HL-60 (cell line): ENCODE measurements around the gene CADM1.

Experiments used
- DNase-seq, 2 experiments: peaks; one replicate each; pipeline ENCODE4 v3.0.0-alpha.2; 2010 to 2020; ENCODE audit warnings: low read depth in 1 of 2, low spot score in 1 of 2
- H3K27ac ChIP-seq: fragments of 250-450 bp; sonication (Bioruptor Pico); replicated peaks from 2 replicates; pipeline ENCODE4 v1.5.1; 2020; ENCODE audit warnings: mild to moderate bottlenecking, moderate library complexity
- H3K27me3 ChIP-seq: fragments of 250-450 bp; sonication (Bioruptor Pico); 2 replicates; pipeline ENCODE4 v1.5.1; 2021; ENCODE audit warnings: mild to moderate bottlenecking, moderate library complexity; ENCODE audit not compliant: insufficient read depth, poor library complexity, severe bottlenecking
- H3K4me3 ChIP-seq: replicated peaks from 2 replicates; pipeline ENCODE4 v1.5.1; 2011; ENCODE audit warnings: mild to moderate bottlenecking, control low read depth, low read length; ENCODE audit not compliant: insufficient read depth
- GABPA ChIP-seq: IDR thresholded peaks from 2 replicates; pipeline ENCODE4 v1.6.1; 2012; ENCODE audit warnings: low read depth
- POLR2AphosphoS5 ChIP-seq: IDR thresholded peaks from 2 replicates; pipeline ENCODE4 v1.6.1; 2012; ENCODE audit warnings: low read depth
- REST ChIP-seq: IDR thresholded peaks from 2 replicates; pipeline ENCODE4 v1.6.1; 2012; ENCODE audit warnings: low read depth; ENCODE audit not compliant: insufficient replicate concordance
- SPI1 ChIP-seq: IDR thresholded peaks from 2 replicates; pipeline ENCODE4 v1.6.1; 2012; ENCODE audit warnings: low read depth, mild to moderate bottlenecking, borderline replicate concordance
- TF ChIP-seq, protein P1 (sequence below): IDR thresholded peaks from one replicate; pipeline ENCODE4 v1.5.1; 2011; ENCODE audit warnings: low read length, control low read depth, inconsistent platforms; ENCODE audit not compliant: insufficient read depth

CADM1 gene

GRCh38 chr11:115206365-115207022 is 297.7 kb downstream of the CADM1 start:
- Histone ChIP-seq H3K27ac (no peak overlapping the region), H3K27me3 (no peaks in the 10 kb centered on the region), H3K4me3 (no peak overlapping the region)
- no peak for DNase-seq
- TF ChIP-seq GABPA (no peak), SPI1 (no peak), REST (no peak), POLR2AphosphoS5 (no peak)
- TF ChIP-seq, protein P1, sequence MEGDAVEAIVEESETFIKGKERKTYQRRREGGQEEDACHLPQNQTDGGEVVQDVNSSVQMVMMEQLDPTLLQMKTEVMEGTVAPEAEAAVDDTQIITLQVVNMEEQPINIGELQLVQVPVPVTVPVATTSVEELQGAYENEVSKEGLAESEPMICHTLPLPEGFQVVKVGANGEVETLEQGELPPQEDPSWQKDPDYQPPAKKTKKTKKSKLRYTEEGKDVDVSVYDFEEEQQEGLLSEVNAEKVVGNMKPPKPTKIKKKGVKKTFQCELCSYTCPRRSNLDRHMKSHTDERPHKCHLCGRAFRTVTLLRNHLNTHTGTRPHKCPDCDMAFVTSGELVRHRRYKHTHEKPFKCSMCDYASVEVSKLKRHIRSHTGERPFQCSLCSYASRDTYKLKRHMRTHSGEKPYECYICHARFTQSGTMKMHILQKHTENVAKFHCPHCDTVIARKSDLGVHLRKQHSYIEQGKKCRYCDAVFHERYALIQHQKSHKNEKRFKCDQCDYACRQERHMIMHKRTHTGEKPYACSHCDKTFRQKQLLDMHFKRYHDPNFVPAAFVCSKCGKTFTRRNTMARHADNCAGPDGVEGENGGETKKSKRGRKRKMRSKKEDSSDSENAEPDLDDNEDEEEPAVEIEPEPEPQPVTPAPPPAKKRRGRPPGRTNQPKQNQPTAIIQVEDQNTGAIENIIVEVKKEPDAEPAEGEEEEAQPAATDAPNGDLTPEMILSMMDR: no peak

DNA sequence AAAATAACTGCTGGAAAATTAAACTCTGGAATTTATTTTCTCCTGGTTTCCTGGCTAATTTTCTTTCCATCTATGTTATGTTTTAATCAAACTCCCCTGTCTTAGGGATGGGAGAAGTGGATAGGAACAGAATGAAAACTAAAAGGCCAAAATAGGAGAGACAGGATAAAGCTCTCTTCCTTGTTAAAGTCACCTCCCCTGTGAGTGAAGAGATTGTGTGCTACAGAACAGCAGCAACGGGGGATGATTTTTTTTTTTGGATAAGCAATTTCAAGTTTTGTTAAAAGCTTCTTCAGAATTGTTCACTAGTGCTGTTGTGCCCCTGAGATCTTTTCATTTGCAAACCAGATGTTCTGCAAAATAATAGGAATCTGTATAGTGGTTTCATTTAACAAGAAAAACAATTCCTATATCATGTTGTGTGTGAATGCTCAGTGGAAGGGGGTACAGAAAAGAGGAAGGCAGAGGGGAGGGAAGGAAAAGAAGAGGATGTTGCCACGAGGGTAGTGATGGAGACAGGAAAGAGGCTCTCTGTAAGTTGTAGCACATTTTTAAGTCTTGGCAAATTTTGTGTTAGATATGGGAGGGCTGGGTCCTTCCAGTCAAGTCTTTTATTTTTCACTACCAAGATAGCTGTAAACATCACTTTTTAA is 301.2 kb downstream of the CADM1 start:
- DNase-seq: no peak
- Histone ChIP-seq H3K27me3 (no peaks in the 10 kb centered on the region), H3K27ac (no peak overlapping the region), H3K4me3 (no peak overlapping the region)
- TF ChIP-seq GABPA (no peak), REST (no peak), SPI1 (no peak)

DNA sequence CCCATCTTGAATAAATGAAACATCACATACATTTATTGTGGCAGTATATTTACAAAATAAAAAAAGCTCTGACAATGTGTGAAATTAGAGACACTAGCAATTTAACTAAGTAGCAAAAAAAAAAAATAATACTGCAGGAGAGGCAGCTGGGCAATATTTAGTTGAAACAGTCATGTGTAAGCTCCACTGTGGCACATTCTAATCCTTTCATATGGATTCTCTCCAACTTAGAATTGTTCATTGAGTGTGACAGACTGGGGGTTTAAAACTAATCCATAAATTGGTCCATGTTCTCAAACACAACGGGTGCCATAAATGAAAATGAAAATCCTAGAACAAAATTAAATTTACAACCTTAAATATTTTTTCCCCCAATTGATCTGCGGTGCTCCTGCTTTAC is 302.1 kb downstream of the CADM1 start:
- DNase-seq: no peak
- TF ChIP-seq REST (no peak), GABPA (no peak), POLR2AphosphoS5 (no peak), SPI1 (no peak)
- TF ChIP-seq, protein P1: no peak
- H3K27ac ChIP-seq: no peak overlapping the region
- H3K27me3 ChIP-seq: no peaks in the 10 kb centered on the region
- H3K4me3 ChIP-seq: no peak overlapping the region
